Sigmoid colon (tissue), 7 donors: ENCODE results near the gene KNG1. TPM values are rescaled to one million over a fixed set of nuclear protein-coding genes. Genes with fewer than 3 reads are reported as not detected.
"Not testable (repeated sequence)": the region's sequence is repeated elsewhere in the genome, so short reads cannot be mapped to it uniquely, and the experiment has no call there.

ENCODE experiments used
- DNase-seq: peaks from one replicate; pipeline ENCODE4 v3.0.0-alpha.2; 2019
- H3K27ac ChIP-seq, 4 donors: fragments of 200-600 bp; sonication (generic); one replicate each; pipeline ENCODE4 v1.5.1; 2016 to 2019; ENCODE audit warnings: mild to moderate bottlenecking in 1 of 4
- H3K27me3 ChIP-seq, 3 donors: fragments of 200-600 bp; sonication (generic); one replicate each; pipeline ENCODE4 v1.5.1; 2019; ENCODE audit warnings: mild to moderate bottlenecking in 1 of 3
- H3K36me3 ChIP-seq, 4 donors: fragments of 200-600 bp; sonication (generic); one replicate each; pipeline ENCODE4 v1.5.1; 2016 to 2019
- H3K4me1 ChIP-seq, 4 donors: fragments of 200-600 bp; sonication (generic); one replicate each; pipeline ENCODE4 v1.5.1; 2017 to 2019
- H3K4me3 ChIP-seq, 4 donors: fragments of 200-600 bp; sonication (generic); one replicate each; pipeline ENCODE4 v1.5.1; 2017 to 2019; ENCODE audit warnings: mild to moderate bottlenecking in 2 of 4, moderate library complexity in 1 of 4
- H3K9me3 ChIP-seq, 4 donors: fragments of 200-600 bp in 3 of 4; sonication (generic) in 3 of 4; one replicate each; pipeline versions ENCODE4 v1.5.1 to v1.6.1; 2013 to 2019
- CTCF ChIP-seq, 4 experiments: fragments of 450-650 bp in 3 of 4; fragments of 200-600 bp in 1 of 4; IDR thresholded peaks; one replicate each; pipeline ENCODE4 v1.5.1; 2016 to 2019; ENCODE audit warnings: antibody characterized with exemption in 4 of 4, mild to moderate bottlenecking in 3 of 4, moderate library complexity in 2 of 4
- EP300 ChIP-seq, 4 donors: sonication (generic); formaldehyde crosslinking; IDR thresholded peaks; one replicate each; pipeline ENCODE4 v1.6.1; 2017; ENCODE audit warnings: antibody characterized with exemption in 4 of 4
- POLR2A ChIP-seq, 2 donors: fragments of 450-650 bp; IDR thresholded peaks; one replicate each; pipeline ENCODE4 v1.6.1; 2016; ENCODE audit warnings: antibody characterized with exemption in 2 of 2, mild to moderate bottlenecking in 2 of 2, moderate library complexity in 2 of 2
- POLR2AphosphoS5 ChIP-seq, 4 donors: sonication (generic); formaldehyde crosslinking; IDR thresholded peaks; one replicate each; pipeline ENCODE4 v1.6.1; 2017; ENCODE audit warnings: antibody characterized with exemption in 4 of 4
- WGBS, 2 donors: extraction: QIAGEN DNeasy Blood & Tissue Kit; methylation state at CpG; one replicate each; pipeline ENCODE4 v1.1.7; 2013; 5-methylcytosine and 5-hydroxymethylcytosine counted together
- intact Hi-C: fragments of 100-400 bp; cut with DNase I; formaldehyde crosslinking; loops from one replicate; pipeline ENCODE4 v1.15.1; 2023
- polyA plus RNA-seq, 3 donors: library from polyadenylated mRNA; stranded (reverse); fragments of 200-250 nt; gene quantifications; one replicate each; pipeline ENCODE4 v1.2.3, GENCODE V29; 2013
- total RNA-seq, 4 donors: library from RNA; depleted of rRNA; stranded (reverse); fragments of >200 nt; gene quantifications; one replicate each; pipeline ENCODE4 v1.1.0, GENCODE V29; 2016
- donor health status: healthy with polysubstance abuse.
- donor health status: Bipolar disorder and iron deficiency.
- donor health status: healthy.

The KNG1 gene
- total and polyA plus RNA-seq, 7 donors = 0.35 to 1.2 TPM; not detected in 5

GRCh38 chr3:186678604-186679003 is 38.6 kb upstream of the KNG1 start:
- no peaks in the 10 kb centered on the region for H3K4me1 ChIP-seq
- intact Hi-C loops = no loop called here
- no peak for DNase-seq
- H3K27ac ChIP-seq = no peak overlapping the region
- TF ChIP-seq CTCF (IDR thresholded peaks at IDR 0.05) = no peak
- TF ChIP-seq EP300 (IDR thresholded peaks at IDR 0.05) = no peak
- no peak for TF ChIP-seq POLR2AphosphoS5 (IDR thresholded peaks at IDR 0.05)
- no peak overlapping the region for H3K4me3 ChIP-seq
- H3K9me3 ChIP-seq = no peaks in the 10 kb centered on the region
- H3K36me3 ChIP-seq = no peaks in the 10 kb centered on the region
- peaks cover 0 to 3% (median 0%) of the 10 kb centered on the region in 3 donors for H3K27me3 ChIP-seq

- TF ChIP-seq CTCF (IDR thresholded peaks at IDR 0.05) (no peak), POLR2A (IDR thresholded peaks at IDR 0.05) (no peak), POLR2AphosphoS5 (IDR thresholded peaks at IDR 0.05) (no peak), EP300 (IDR thresholded peaks at IDR 0.05) (no peak)
- DNase-seq = no peak
- no peak overlapping the region for H3K27ac ChIP-seq
- H3K27me3 ChIP-seq = peaks cover 0 to 3% (median 0%) of the 10 kb centered on the region in 3 donors
- intact Hi-C loops = no loop called here
- H3K4me3 ChIP-seq = no peak overlapping the region
- no peaks in the 10 kb centered on the region for H3K4me1 ChIP-seq
- H3K9me3 ChIP-seq = no peaks in the 10 kb centered on the region
- no peaks in the 10 kb centered on the region for H3K36me3 ChIP-seq
- WGBS, 2 donors = 29 to 55% methylated on average over 1 of the region's 1 CpG
These were observed 38.0 kb upstream of the KNG1 start for GRCh38 chr3:186679151-186679550.

- Histone ChIP-seq H3K27ac (no peak overlapping the region), H3K36me3 (no peaks in the 10 kb centered on the region), H3K9me3 (peaks cover 0 to 4% (median 0%) of the 10 kb centered on the region in 4 donors), H3K27me3 (peaks cover 0 to 3% (median 0%) of the 10 kb centered on the region in 3 donors), H3K4me3 (no peak overlapping the region), H3K4me1 (no peaks in the 10 kb centered on the region)
- DNase-seq = no peak
- 93 to 94% methylated on average over 1 of the region's 1 CpG for WGBS, 2 donors
- intact Hi-C loops = no loop called here
- no peak for TF ChIP-seq POLR2AphosphoS5 (IDR thresholded peaks at IDR 0.05)
- no peak for TF ChIP-seq CTCF (IDR thresholded peaks at IDR 0.05)
- TF ChIP-seq EP300 (IDR thresholded peaks at IDR 0.05) = no peak
- no peak for TF ChIP-seq POLR2A (IDR thresholded peaks at IDR 0.05)
These were observed 36.3 kb upstream of the KNG1 start for GRCh38 chr3:186680869-186681268.

GRCh38 chr3:186682812-186683211 is 34.3 kb upstream of the KNG1 start:
- H3K4me1 ChIP-seq = no peaks in the 10 kb centered on the region
- intact Hi-C loops = no loop called here
- H3K27ac ChIP-seq = no peak overlapping the region
- no peak for TF ChIP-seq EP300 (IDR thresholded peaks at IDR 0.05)
- no peak for TF ChIP-seq POLR2A (IDR thresholded peaks at IDR 0.05)
- no peak for TF ChIP-seq POLR2AphosphoS5 (IDR thresholded peaks at IDR 0.05)
- TF ChIP-seq CTCF (IDR thresholded peaks at IDR 0.05) = no peak
- WGBS, 2 donors = 69 to 74% methylated on average over 3 of the region's 3 CpGs
- peaks cover 0 to 4% (median 0%) of the 10 kb centered on the region in 4 donors for H3K9me3 ChIP-seq
- no peak overlapping the region for H3K4me3 ChIP-seq
- no peaks in the 10 kb centered on the region for H3K27me3 ChIP-seq
- no peaks in the 10 kb centered on the region for H3K36me3 ChIP-seq
- no peak for DNase-seq

- peaks cover 0 to 4% (median 0%) of the 10 kb centered on the region in 4 donors for H3K9me3 ChIP-seq
- TF ChIP-seq EP300 (IDR thresholded peaks at IDR 0.05) = no peak
- WGBS, 2 donors = 73 to 91% methylated on average over 3 of the region's 3 CpGs
These were observed 33.2 kb upstream of the KNG1 start for GRCh38 chr3:186683979-186684378.

GRCh38 chr3:186686475-186686874 is 30.7 kb upstream of the KNG1 start:
- intact Hi-C loops, H3K4me3 ChIP-seq, H3K9me3 ChIP-seq: not testable (repeated sequence)

More at GRCh38 chr3:186683979-186684378, 33.2 kb upstream of the KNG1 start:
- DNase-seq = no peak
- intact Hi-C loops = no loop called here
- Histone ChIP-seq H3K4me1 (no peaks in the 10 kb centered on the region), H3K27ac (no peak overlapping the region), H3K36me3 (no peaks in the 10 kb centered on the region), H3K4me3 (no peak overlapping the region), H3K27me3 (no peaks in the 10 kb centered on the region)

More at GRCh38 chr3:186686475-186686874, 30.7 kb upstream of the KNG1 start:
- not testable (repeated sequence) for H3K36me3 ChIP-seq, DNase-seq, H3K27me3 ChIP-seq, H3K27ac ChIP-seq, H3K4me1 ChIP-seq
- WGBS, 2 donors = 88% methylated on average over 2 of the region's 2 CpGs
